Panc1 (cell line): ENCODE results near the gene GAP43. TPM values are rescaled to one million over a fixed set of nuclear protein-coding genes. Genes with fewer than 3 reads are reported as not detected.

Experiments used
- ATAC-seq: fragments of 200-7000 bp; cut with Tn5 transposase; 2 replicates; pipeline ENCODE4 v1.9.1; 2020; ENCODE audit warnings: mild to moderate bottlenecking, moderate library complexity
- BruUV-seq: library from RNA; stranded (reverse); fragments of 400-500 nt; replicated peaks from 2 replicates; lab custom pipeline; 2021; lab: Mats Ljungman, UMichigan
- CTCF ChIA-PET: fragments of 300-600 bp; sonication (Branson Sonifier 250); formaldehyde crosslinking; loops from one replicate; lab custom pipeline; 2022; ENCODE audit warnings: antibody characterized with exemption; lab: Charles Lee
- POLR2A ChIA-PET: fragments of 300-600 bp; sonication (Branson Sonifier 250); formaldehyde crosslinking; loops from one replicate; lab custom pipeline; 2022; ENCODE audit warnings: antibody characterized with exemption; lab: Charles Lee
- DNase-seq: peaks from one replicate; pipeline ENCODE4 v3.0.0-alpha.2; 2010; ENCODE audit warnings: low read depth, low spot score
- H3K27ac ChIP-seq: 2 replicates; pipeline ENCODE4 v1.5.1; 2011; ENCODE audit warnings: mild to moderate bottlenecking, low read length, inconsistent platforms
- H3K27me3 ChIP-seq: fragments of 200-500 bp; sonication (Bioruptor generic); 2 replicates; pipeline ENCODE4 v1.6.0; 2014; ENCODE audit warnings: low read length, inconsistent platforms; ENCODE audit not compliant: control insufficient read depth, insufficient read depth
- H3K36me3 ChIP-seq: fragments of 200-500 bp; sonication (Bioruptor generic); 2 replicates; pipeline ENCODE4 v1.5.1; 2014; ENCODE audit warnings: inconsistent platforms, mild to moderate bottlenecking, low read length, moderate library complexity; ENCODE audit not compliant: control insufficient read depth, insufficient read depth
- H3K4me1 ChIP-seq: 2 replicates; pipeline ENCODE4 v1.5.1; 2011; ENCODE audit warnings: inconsistent platforms, mild to moderate bottlenecking, low read length, moderate library complexity; ENCODE audit not compliant: control insufficient read depth, insufficient read depth
- H3K4me3 ChIP-seq, 2 experiments: 2 replicates each; pipeline ENCODE4 v1.5.1; 2011 to 2012; ENCODE audit warnings: low read depth in 2 of 2, low read length in 2 of 2, mild to moderate bottlenecking in 2 of 2, inconsistent platforms in 1 of 2, moderate library complexity in 1 of 2
- H3K9me3 ChIP-seq: fragments of 200-500 bp; sonication (Bioruptor generic); 2 replicates; pipeline ENCODE4 v1.5.1; 2014; ENCODE audit warnings: low read depth, mild to moderate bottlenecking, inconsistent platforms, low read length, moderate library complexity; ENCODE audit not compliant: control insufficient read depth, insufficient read depth
- CTCF ChIP-seq: fragments of 450-650 bp; IDR thresholded peaks from 2 replicates; pipeline ENCODE4 v1.5.1; 2017; ENCODE audit warnings: mild to moderate bottlenecking
- POLR2AphosphoS5 ChIP-seq: IDR thresholded peaks from 2 replicates; pipeline ENCODE4 v1.6.1; 2012; ENCODE audit warnings: mild to moderate bottlenecking, low read depth, low read length, moderate library complexity
- REST ChIP-seq, 2 experiments: IDR thresholded peaks; 2 replicates each; pipeline ENCODE4 v1.6.1; 2011 to 2012; ENCODE audit warnings: low read depth in 2 of 2, control low read depth in 1 of 2, low read length in 1 of 2, mild to moderate bottlenecking in 1 of 2, moderate library complexity in 1 of 2; ENCODE audit not compliant: insufficient read depth in 1 of 2
- SIN3A ChIP-seq: IDR thresholded peaks from 2 replicates; pipeline ENCODE4 v1.6.1; 2012; ENCODE audit warnings: low read depth, mild to moderate bottlenecking, low read length, moderate library complexity, borderline replicate concordance; ENCODE audit not compliant: insufficient read depth
- TCF7L2 ChIP-seq: IDR thresholded peaks from 2 replicates; pipeline ENCODE4 v1.6.1; 2011; ENCODE audit warnings: mild to moderate bottlenecking, low read depth, low read length, inconsistent platforms
- in situ Hi-C: cut with HindIII; loops from 2 replicates; pipeline ENCODE4 v1.10.0; 2016; ENCODE audit warnings: low sequenced_read_pairs, low pct_unique_long_range_greater_than_20kb
- intact Hi-C: fragments of 100-400 bp; cut with micrococcal nuclease; formaldehyde crosslinking; loops from one replicate; pipeline ENCODE4 v1.10.0; 2022; ENCODE audit not compliant: unreplicated experiment
- total RNA-seq: library from RNA; stranded (reverse); gene quantifications from one replicate; pipeline ENCODE4 v1.2.1, GENCODE V29; 2021; ENCODE audit not compliant: unreplicated experiment

GAP43 gene
- total RNA-seq, 1 experiment from 2014 or later = not detected

- no peak overlapping the region for H3K27ac ChIP-seq
- H3K4me1 ChIP-seq = no peaks in the 10 kb centered on the region
- no peaks in the 10 kb centered on the region for H3K9me3 ChIP-seq
- POLR2A ChIA-PET = no interaction called here
- intact Hi-C loops (no loop called here), in situ Hi-C loops (no loop called here)
- no peak overlapping the region for H3K4me3 ChIP-seq
- TF ChIP-seq REST (IDR thresholded peaks at IDR 0.05; ENCODE audit: insufficient read depth in 1 of 2, low read depth in 2 of 2, low read length in 1 of 2) = no peak
- TF ChIP-seq POLR2AphosphoS5 = no peak
- TF ChIP-seq TCF7L2 = no peak
- no peak for TF ChIP-seq CTCF
- TF ChIP-seq SIN3A = no peak
- H3K36me3 ChIP-seq = no peaks in the 10 kb centered on the region
- ATAC-seq (no peak), DNase-seq (no peak)
- no TSS peak for BruUV-seq
- CTCF ChIA-PET = no interaction called here
- no peaks in the 10 kb centered on the region for H3K27me3 ChIP-seq
Observed at GRCh38 chr3:115688418-115688817, 65.1 kb downstream of the GAP43 start.

- ChIA-PET CTCF (no interaction called here), POLR2A (no interaction called here)
- ATAC-seq (no peak), DNase-seq (no peak)
- Histone ChIP-seq H3K36me3 (no peaks in the 10 kb centered on the region), H3K27ac (no peak overlapping the region), H3K27me3 (no peaks in the 10 kb centered on the region), H3K4me1 (no peaks in the 10 kb centered on the region), H3K4me3 (no peak overlapping the region), H3K9me3 (no peaks in the 10 kb centered on the region)
- intact Hi-C loops (no loop called here), in situ Hi-C loops (no loop called here)
- TF ChIP-seq POLR2AphosphoS5 (no peak), SIN3A (no peak), REST (IDR thresholded peaks at IDR 0.05; ENCODE audit: insufficient read depth in 1 of 2, low read depth in 2 of 2, low read length in 1 of 2) (no peak), TCF7L2 (no peak), CTCF (no peak)
- BruUV-seq = no TSS peak
Observed at GRCh38 chr3:115689928-115690327, 66.6 kb downstream of the GAP43 start.
